DOHH2 (cell line): ENCODE data around the gene SIM1.

Experiments used
- H3F3A ChIP-seq: fragments of 200-600 bp; sonication (generic), shearing (Covaris generic); 2 replicates; pipeline ENCODE4 v1.6.0; 2016; ENCODE audit warnings: antibody characterized with exemption, mild to moderate bottlenecking; ENCODE audit not compliant: control insufficient read depth, insufficient read depth
- H3K27ac ChIP-seq: fragments of 200-600 bp; sonication (generic); 2 replicates; pipeline ENCODE4 v1.5.1; 2014; ENCODE audit warnings: low read depth, mild to moderate bottlenecking, low read length, moderate library complexity
- H3K27me3 ChIP-seq: fragments of 200-600 bp; sonication (generic); 2 replicates; pipeline ENCODE4 v1.6.1; 2014; ENCODE audit warnings: mild to moderate bottlenecking, low read length, mixed read lengths; ENCODE audit not compliant: control insufficient read depth
- H3K36me3 ChIP-seq: fragments of 200-600 bp; sonication (generic); 2 replicates; pipeline ENCODE4 v1.6.1; 2014; ENCODE audit warnings: mild to moderate bottlenecking, low read length, moderate library complexity, mixed read lengths; ENCODE audit not compliant: control insufficient read depth
- H3K4me1 ChIP-seq: fragments of 200-600 bp; sonication (generic); 2 replicates; pipeline ENCODE4 v1.6.1; 2014; ENCODE audit warnings: mild to moderate bottlenecking, low read length, mixed read lengths; ENCODE audit not compliant: control insufficient read depth
- H3K4me2 ChIP-seq: fragments of 200-600 bp; sonication (generic); 2 replicates; pipeline ENCODE4 v1.6.0; 2014; ENCODE audit warnings: mild to moderate bottlenecking, low read length, moderate library complexity
- H3K4me3 ChIP-seq: fragments of 200-600 bp; sonication (generic); 2 replicates; pipeline ENCODE4 v1.5.1; 2014; ENCODE audit warnings: mild to moderate bottlenecking, low read length, mixed read lengths
- H3K79me2 ChIP-seq: fragments of 200-600 bp; sonication (generic); 2 replicates; pipeline ENCODE4 v1.6.1; 2014; ENCODE audit warnings: mild to moderate bottlenecking, low read length, mixed read lengths; ENCODE audit not compliant: control insufficient read depth
- H3K9me2 ChIP-seq: fragments of 200-600 bp; sonication (generic); replicated peaks from 2 replicates; pipeline ENCODE4 v1.6.1; 2014; ENCODE audit warnings: mild to moderate bottlenecking, low read length, mixed read lengths; ENCODE audit not compliant: control insufficient read depth
- H3K9me3 ChIP-seq: fragments of 200-600 bp; sonication (generic); 2 replicates; pipeline ENCODE4 v1.6.1; 2014; ENCODE audit warnings: antibody characterized with exemption, low read length, mixed read lengths; ENCODE audit not compliant: control insufficient read depth, insufficient read depth
- H4K20me1 ChIP-seq: fragments of 200-600 bp; sonication (generic); 2 replicates; pipeline ENCODE4 v1.6.0; 2014; ENCODE audit warnings: low read depth, mild to moderate bottlenecking, antibody characterized with exemption, low read length, moderate library complexity; ENCODE audit not compliant: control insufficient read depth, insufficient read depth
- CTCF ChIP-seq: fragments of 200-600 bp; sonication (generic); IDR thresholded peaks from one replicate; pipeline ENCODE4 v1.5.1; 2014; ENCODE audit warnings: antibody characterized with exemption, mild to moderate bottlenecking, low read depth, low read length; ENCODE audit not compliant: poor library complexity, severe bottlenecking
- EZH2phosphoT487 ChIP-seq: fragments of 200-600 bp; sonication (generic); IDR thresholded peaks from 2 replicates; pipeline ENCODE4 v1.6.1; 2017; ENCODE audit warnings: borderline replicate concordance, mild to moderate bottlenecking, antibody characterized with exemption, low read length, moderate library complexity, mixed read lengths

Gene SIM1

GRCh38 chr6:100488244-100488643 is 23.5 kb upstream of the SIM1 start:
- Histone ChIP-seq H3K79me2 (no peaks in the 10 kb centered on the region), H3K4me3 (no peak overlapping the region), H3K9me3 (no peaks in the 10 kb centered on the region), H3K4me1 (no peaks in the 10 kb centered on the region), H4K20me1 (no peaks in the 10 kb centered on the region), H3K27ac (no peak overlapping the region), H3K4me2 (no peak overlapping the region), H3F3A (no peaks in the 10 kb centered on the region), H3K36me3 (no peaks in the 10 kb centered on the region), H3K9me2 (no peaks in the 10 kb centered on the region), H3K27me3 (peaks cover 5% of the 10 kb centered on the region; the same call in 1 of the 2 replicates)
- TF ChIP-seq EZH2phosphoT487 (no peak), CTCF (no peak)

GRCh38 chr6:100487638-100488037 is 22.9 kb upstream of the SIM1 start:
- Histone ChIP-seq H3K9me3 (no peaks in the 10 kb centered on the region), H4K20me1 (no peaks in the 10 kb centered on the region), H3K27ac (no peak overlapping the region), H3K4me3 (no peak overlapping the region), H3K36me3 (no peaks in the 10 kb centered on the region), H3K4me1 (no peaks in the 10 kb centered on the region), H3K27me3 (peaks cover 5% of the 10 kb centered on the region; the same call in 1 of the 2 replicates), H3F3A (no peaks in the 10 kb centered on the region), H3K9me2 (no peaks in the 10 kb centered on the region), H3K4me2 (no peak overlapping the region), H3K79me2 (no peaks in the 10 kb centered on the region)
- TF ChIP-seq EZH2phosphoT487 (no peak), CTCF (no peak)

- H3K4me2 ChIP-seq: no peak overlapping the region
- no peaks in the 10 kb centered on the region for H3K9me2 ChIP-seq
- H3F3A ChIP-seq: no peaks in the 10 kb centered on the region
- no peaks in the 10 kb centered on the region for H3K36me3 ChIP-seq
- no peak for TF ChIP-seq CTCF
- no peak for TF ChIP-seq EZH2phosphoT487
- H4K20me1 ChIP-seq: no peaks in the 10 kb centered on the region
- H3K27ac ChIP-seq: no peak overlapping the region
- H3K79me2 ChIP-seq: no peaks in the 10 kb centered on the region
- no peak overlapping the region for H3K4me3 ChIP-seq
- peaks cover 5% of the 10 kb centered on the region; the same call in 1 of the 2 replicates for H3K27me3 ChIP-seq
- no peaks in the 10 kb centered on the region for H3K4me1 ChIP-seq
- H3K9me3 ChIP-seq: no peaks in the 10 kb centered on the region
Observed at GRCh38 chr6:100485268-100485667, 20.5 kb upstream of the SIM1 start.

- no peaks in the 10 kb centered on the region for H4K20me1 ChIP-seq
- TF ChIP-seq EZH2phosphoT487 (no peak), CTCF (no peak)
- H3F3A ChIP-seq: no peaks in the 10 kb centered on the region
- 0 out of 2 replicates have a peak, but pooled peaks cover 5% of the 10 kb centered on the region for H3K27me3 ChIP-seq
- H3K27ac ChIP-seq: no peak overlapping the region
- no peak overlapping the region for H3K4me3 ChIP-seq
- H3K36me3 ChIP-seq: no peaks in the 10 kb centered on the region
- H3K4me2 ChIP-seq: no peak overlapping the region
- H3K79me2 ChIP-seq: no peaks in the 10 kb centered on the region
- no peaks in the 10 kb centered on the region for H3K9me3 ChIP-seq
- no peaks in the 10 kb centered on the region for H3K9me2 ChIP-seq
- H3K4me1 ChIP-seq: no peaks in the 10 kb centered on the region
Observed at GRCh38 chr6:100484474-100484873, 19.8 kb upstream of the SIM1 start.
